WERI-Rb-1 (cell line): ENCODE data around the gene FGF14.

Experiments used
- DNase-seq: peaks from one replicate; pipeline ENCODE4 v3.0.0-alpha.2; 2020
- H3K27ac ChIP-seq: fragments of 250-450 bp; sonication (Bioruptor Pico); 2 replicates; pipeline ENCODE4 v1.5.1; 2020; ENCODE audit warnings: mild to moderate bottlenecking, moderate library complexity
- H3K27me3 ChIP-seq: fragments of 250-450 bp; sonication (Bioruptor Pico); 2 replicates; pipeline ENCODE4 v1.5.1; 2021; ENCODE audit warnings: mild to moderate bottlenecking, low read depth, moderate library complexity; ENCODE audit not compliant: insufficient read depth, severe bottlenecking
- H3K36me3 ChIP-seq: fragments of 250-450 bp; sonication (Bioruptor Pico); 2 replicates; pipeline ENCODE4 v1.5.1; 2020; ENCODE audit warnings: mild to moderate bottlenecking, moderate library complexity
- H3K4me3 ChIP-seq: 2 replicates; pipeline ENCODE4 v1.5.1; 2011; ENCODE audit warnings: low read depth, mild to moderate bottlenecking, control low read depth, low read length
- H3K9me3 ChIP-seq: fragments of 250-450 bp; sonication (Bioruptor Pico); 2 replicates; pipeline ENCODE4 v1.5.1; 2021; ENCODE audit warnings: mild to moderate bottlenecking, moderate library complexity; ENCODE audit not compliant: severe bottlenecking
- TF ChIP-seq, protein P1 (sequence below): IDR thresholded peaks from 2 replicates; pipeline ENCODE4 v1.5.1; 2011; ENCODE audit warnings: low read depth, mild to moderate bottlenecking, control low read depth, inconsistent platforms, low read length

The FGF14 gene

DNA sequence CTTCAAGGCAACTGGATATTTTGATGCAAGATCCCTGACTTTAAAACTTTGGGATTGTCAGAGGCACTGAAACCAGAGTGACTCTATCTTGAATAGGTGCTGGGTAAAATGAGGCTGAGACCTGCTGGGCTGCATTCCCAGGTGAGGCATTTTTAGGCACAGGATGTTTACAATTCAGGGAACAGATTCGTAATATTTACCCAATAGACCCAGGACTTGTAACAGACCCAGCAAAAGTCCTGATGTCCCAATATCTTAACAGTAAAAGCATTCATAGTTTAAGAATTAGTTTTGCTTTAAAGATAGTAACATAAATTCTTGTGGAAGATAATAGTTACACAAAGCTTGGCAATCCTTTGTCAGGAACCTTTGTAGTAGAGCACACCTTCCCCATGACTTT, 166.2 kb downstream of the FGF14 start:
- Histone ChIP-seq H3K27ac (no peak overlapping the region), H3K4me3 (no peak overlapping the region), H3K36me3 (no peaks in the 10 kb centered on the region), H3K27me3 (no peaks in the 10 kb centered on the region), H3K9me3 (no peaks in the 10 kb centered on the region)
- TF ChIP-seq, protein P1, sequence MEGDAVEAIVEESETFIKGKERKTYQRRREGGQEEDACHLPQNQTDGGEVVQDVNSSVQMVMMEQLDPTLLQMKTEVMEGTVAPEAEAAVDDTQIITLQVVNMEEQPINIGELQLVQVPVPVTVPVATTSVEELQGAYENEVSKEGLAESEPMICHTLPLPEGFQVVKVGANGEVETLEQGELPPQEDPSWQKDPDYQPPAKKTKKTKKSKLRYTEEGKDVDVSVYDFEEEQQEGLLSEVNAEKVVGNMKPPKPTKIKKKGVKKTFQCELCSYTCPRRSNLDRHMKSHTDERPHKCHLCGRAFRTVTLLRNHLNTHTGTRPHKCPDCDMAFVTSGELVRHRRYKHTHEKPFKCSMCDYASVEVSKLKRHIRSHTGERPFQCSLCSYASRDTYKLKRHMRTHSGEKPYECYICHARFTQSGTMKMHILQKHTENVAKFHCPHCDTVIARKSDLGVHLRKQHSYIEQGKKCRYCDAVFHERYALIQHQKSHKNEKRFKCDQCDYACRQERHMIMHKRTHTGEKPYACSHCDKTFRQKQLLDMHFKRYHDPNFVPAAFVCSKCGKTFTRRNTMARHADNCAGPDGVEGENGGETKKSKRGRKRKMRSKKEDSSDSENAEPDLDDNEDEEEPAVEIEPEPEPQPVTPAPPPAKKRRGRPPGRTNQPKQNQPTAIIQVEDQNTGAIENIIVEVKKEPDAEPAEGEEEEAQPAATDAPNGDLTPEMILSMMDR, result no peak
- DNase-seq, result no peak

GRCh38 chr13:102234618-102235017, 167.2 kb downstream of the FGF14 start:
- Histone ChIP-seq H3K27ac (no peak overlapping the region), H3K27me3 (no peaks in the 10 kb centered on the region), H3K36me3 (no peaks in the 10 kb centered on the region), H3K4me3 (no peak overlapping the region), H3K9me3 (no peaks in the 10 kb centered on the region)
- DNase-seq, result no peak
- TF ChIP-seq, protein P1, result no peak

DNA sequence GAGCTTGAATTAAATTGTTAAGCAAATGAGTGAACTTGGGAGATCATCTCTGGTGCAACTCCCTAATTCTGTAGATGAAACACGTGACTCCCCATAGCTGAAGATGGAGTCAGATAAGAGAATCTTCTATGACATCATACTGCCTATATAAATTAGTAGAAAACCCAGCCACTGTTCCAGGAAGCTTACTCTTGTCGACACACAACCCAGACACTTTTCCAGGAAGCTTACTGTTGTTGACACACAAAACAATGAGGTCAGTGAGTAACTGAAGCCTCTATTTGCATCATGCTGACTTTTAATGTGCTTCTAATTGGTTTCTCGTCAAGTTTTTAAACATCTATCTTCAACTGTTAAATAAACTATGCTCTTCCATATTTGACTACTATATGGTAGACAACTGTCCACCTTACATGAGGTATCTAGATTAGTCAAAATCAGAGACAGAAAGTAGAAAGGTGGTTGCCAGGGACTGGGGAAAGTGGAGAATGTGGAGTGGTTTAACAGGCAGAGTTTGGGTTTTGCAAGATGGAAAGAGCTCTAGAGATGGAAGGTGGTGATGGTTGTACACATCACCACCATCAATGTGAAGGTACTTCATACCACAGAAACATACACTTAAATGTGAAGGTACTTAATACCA, 168.2 kb downstream of the FGF14 start:
- Histone ChIP-seq H3K27ac (no peak overlapping the region), H3K4me3 (no peak overlapping the region), H3K9me3 (no peaks in the 10 kb centered on the region), H3K27me3 (no peaks in the 10 kb centered on the region), H3K36me3 (no peaks in the 10 kb centered on the region)
- TF ChIP-seq, protein P1, result no peak
- DNase-seq, result no peak

DNA sequence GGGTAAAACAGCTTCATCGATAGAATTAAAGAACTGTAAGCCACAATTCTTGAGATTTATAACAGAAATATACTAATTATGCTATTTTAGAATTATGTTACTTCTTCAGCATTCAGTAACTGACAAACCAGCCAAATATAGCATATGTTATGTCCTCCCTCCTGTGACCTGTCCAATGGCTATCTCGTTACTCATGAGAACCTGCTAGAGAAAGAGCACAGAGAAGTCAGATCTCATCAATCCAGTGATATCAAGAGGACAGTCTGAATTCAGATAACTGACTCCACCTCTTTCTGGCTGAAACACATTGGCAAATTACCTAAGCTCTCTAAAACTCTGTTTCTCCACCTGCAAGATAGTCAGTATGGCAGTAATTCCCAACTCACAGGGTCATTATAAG, 170.4 kb downstream of the FGF14 start:
- no peak for DNase-seq
- Histone ChIP-seq H3K4me3 (no peak overlapping the region), H3K9me3 (no peaks in the 10 kb centered on the region), H3K27me3 (no peaks in the 10 kb centered on the region), H3K27ac (no peak overlapping the region), H3K36me3 (no peaks in the 10 kb centered on the region)
- TF ChIP-seq, protein P1, result no peak

GRCh38 chr13:102227741-102228140, 174.1 kb downstream of the FGF14 start:
- peak; percentile 30 for DNase-seq
- Histone ChIP-seq H3K9me3 (no peaks in the 10 kb centered on the region), H3K4me3 (no peak overlapping the region), H3K27ac (peak overlapping the region; percentile 22), H3K36me3 (no peaks in the 10 kb centered on the region), H3K27me3 (no peaks in the 10 kb centered on the region)
- TF ChIP-seq, protein P1, result no peak

DNA sequence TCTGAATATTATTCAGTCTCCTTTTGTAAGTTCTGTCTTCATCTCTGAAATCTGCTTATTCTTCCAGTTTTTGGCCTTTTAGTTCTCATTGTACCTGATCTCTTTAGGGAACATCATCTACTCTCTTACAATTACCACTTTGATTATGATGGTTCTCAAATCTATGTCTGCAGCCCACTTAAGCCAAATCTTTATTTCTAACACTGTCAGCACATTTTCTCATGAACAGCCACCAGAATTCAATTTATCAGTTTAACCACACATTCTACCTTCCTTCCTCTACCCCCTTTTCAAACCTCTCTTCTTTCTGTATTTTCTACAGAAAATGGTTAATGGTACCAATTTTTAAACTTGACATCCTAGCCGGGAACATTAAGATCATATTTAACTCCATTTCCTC, 175.3 kb downstream of the FGF14 start:
- Histone ChIP-seq H3K4me3 (no peak overlapping the region), H3K27me3 (no peaks in the 10 kb centered on the region), H3K9me3 (no peaks in the 10 kb centered on the region), H3K27ac (no peak overlapping the region), H3K36me3 (no peaks in the 10 kb centered on the region)
- TF ChIP-seq, protein P1, result no peak
- DNase-seq, result no peak
